Loucy (cell line): ENCODE measurements around the gene CACNA2D1.

ENCODE experiments used
- H2AFZ ChIP-seq: fragments of 200-600 bp; sonication (generic); 2 replicates; pipeline ENCODE4 v1.6.0; 2016; ENCODE audit warnings: antibody characterized with exemption, mild to moderate bottlenecking, low read length, moderate library complexity
- H3F3A ChIP-seq: fragments of 200-600 bp; 2 replicates; pipeline ENCODE4 v1.6.0; 2016; ENCODE audit warnings: antibody characterized with exemption, low read depth, mild to moderate bottlenecking
- H3K27me3 ChIP-seq: fragments of 200-600 bp; sonication (generic); 2 replicates; pipeline ENCODE4 v1.6.1; 2014; ENCODE audit warnings: low read length, mild to moderate bottlenecking; ENCODE audit not compliant: insufficient read depth, poor library complexity, severe bottlenecking
- H3K36me3 ChIP-seq: fragments of 200-600 bp; sonication (generic); 2 replicates; pipeline ENCODE4 v1.6.1; 2016; ENCODE audit warnings: low read length; ENCODE audit not compliant: insufficient read depth
- H3K4me1 ChIP-seq: fragments of 200-600 bp; sonication (generic); 2 replicates; pipeline ENCODE4 v1.5.1; 2014; ENCODE audit warnings: low read length, mild to moderate bottlenecking; ENCODE audit not compliant: insufficient read depth, poor library complexity, severe bottlenecking
- H3K4me2 ChIP-seq: fragments of 200-600 bp; sonication (generic); 2 replicates; pipeline ENCODE4 v1.6.0; 2014; ENCODE audit warnings: antibody characterized with exemption, low read length, low read depth, mild to moderate bottlenecking; ENCODE audit not compliant: poor library complexity, severe bottlenecking
- H3K4me3 ChIP-seq: fragments of 200-600 bp; sonication (generic); 2 replicates; pipeline ENCODE4 v1.5.1; 2014; ENCODE audit warnings: low read length, mild to moderate bottlenecking, mixed read lengths; ENCODE audit not compliant: poor library complexity, severe bottlenecking
- H3K79me2 ChIP-seq: fragments of 200-600 bp; sonication (generic); 2 replicates; pipeline ENCODE4 v1.6.1; 2014; ENCODE audit warnings: low read length; ENCODE audit not compliant: insufficient read depth
- H3K9ac ChIP-seq: fragments of 200-600 bp; sonication (generic); 2 replicates; pipeline ENCODE4 v1.6.0; 2014; ENCODE audit warnings: mild to moderate bottlenecking, low read depth, low read length, moderate library complexity; ENCODE audit not compliant: poor library complexity, severe bottlenecking
- H3K9me2 ChIP-seq: fragments of 200-600 bp; sonication (generic); replicated peaks from 2 replicates; pipeline ENCODE4 v1.6.1; 2016; ENCODE audit warnings: low read depth, low read length, mixed read lengths
- H3K9me3 ChIP-seq: fragments of 200-600 bp; sonication (generic); 2 replicates; pipeline ENCODE4 v1.6.1; 2014; ENCODE audit warnings: mild to moderate bottlenecking, antibody characterized with exemption, low read length, low read depth; ENCODE audit not compliant: insufficient read depth
- H4K20me1 ChIP-seq: fragments of 200-600 bp; sonication (generic); 2 replicates; pipeline ENCODE4 v1.6.0; 2014; ENCODE audit warnings: antibody characterized with exemption, low read length, mild to moderate bottlenecking; ENCODE audit not compliant: insufficient read depth, poor library complexity, severe bottlenecking
- EZH2phosphoT487 ChIP-seq: fragments of 200-600 bp; IDR thresholded peaks from 2 replicates; pipeline ENCODE4 v1.6.1; 2018; ENCODE audit warnings: antibody characterized with exemption, mild to moderate bottlenecking, moderate library complexity, borderline replicate concordance
- TF ChIP-seq, protein P1 (sequence below): fragments of 200-600 bp; sonication (generic); conservative IDR thresholded peaks from 2 replicates; pipeline ENCODE4 v1.5.1; 2014; ENCODE audit warnings: mild to moderate bottlenecking, antibody characterized with exemption, low read length

CACNA2D1 gene

DNA sequence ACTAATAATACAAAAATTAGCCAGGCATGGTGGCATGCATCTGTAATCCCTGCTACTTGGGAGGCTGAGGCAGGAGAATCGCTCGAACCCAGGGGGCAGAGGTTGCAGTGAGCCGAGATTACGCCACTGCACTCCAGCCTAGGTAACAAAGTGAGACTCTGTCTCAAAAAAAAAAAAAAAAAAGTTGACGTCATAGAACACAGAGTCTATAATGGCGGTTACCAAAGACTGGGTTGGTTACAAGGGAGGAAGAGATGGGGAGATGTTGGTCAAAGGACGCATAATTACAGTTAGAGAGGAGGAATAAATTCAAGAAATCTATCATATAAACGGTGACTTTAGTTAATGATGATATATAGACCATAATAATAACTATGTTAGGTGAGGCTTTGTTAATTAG, 364.1 kb downstream of the CACNA2D1 start:
- TF ChIP-seq, protein P1, sequence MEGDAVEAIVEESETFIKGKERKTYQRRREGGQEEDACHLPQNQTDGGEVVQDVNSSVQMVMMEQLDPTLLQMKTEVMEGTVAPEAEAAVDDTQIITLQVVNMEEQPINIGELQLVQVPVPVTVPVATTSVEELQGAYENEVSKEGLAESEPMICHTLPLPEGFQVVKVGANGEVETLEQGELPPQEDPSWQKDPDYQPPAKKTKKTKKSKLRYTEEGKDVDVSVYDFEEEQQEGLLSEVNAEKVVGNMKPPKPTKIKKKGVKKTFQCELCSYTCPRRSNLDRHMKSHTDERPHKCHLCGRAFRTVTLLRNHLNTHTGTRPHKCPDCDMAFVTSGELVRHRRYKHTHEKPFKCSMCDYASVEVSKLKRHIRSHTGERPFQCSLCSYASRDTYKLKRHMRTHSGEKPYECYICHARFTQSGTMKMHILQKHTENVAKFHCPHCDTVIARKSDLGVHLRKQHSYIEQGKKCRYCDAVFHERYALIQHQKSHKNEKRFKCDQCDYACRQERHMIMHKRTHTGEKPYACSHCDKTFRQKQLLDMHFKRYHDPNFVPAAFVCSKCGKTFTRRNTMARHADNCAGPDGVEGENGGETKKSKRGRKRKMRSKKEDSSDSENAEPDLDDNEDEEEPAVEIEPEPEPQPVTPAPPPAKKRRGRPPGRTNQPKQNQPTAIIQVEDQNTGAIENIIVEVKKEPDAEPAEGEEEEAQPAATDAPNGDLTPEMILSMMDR: no peak
- no peak for TF ChIP-seq EZH2phosphoT487

DNA sequence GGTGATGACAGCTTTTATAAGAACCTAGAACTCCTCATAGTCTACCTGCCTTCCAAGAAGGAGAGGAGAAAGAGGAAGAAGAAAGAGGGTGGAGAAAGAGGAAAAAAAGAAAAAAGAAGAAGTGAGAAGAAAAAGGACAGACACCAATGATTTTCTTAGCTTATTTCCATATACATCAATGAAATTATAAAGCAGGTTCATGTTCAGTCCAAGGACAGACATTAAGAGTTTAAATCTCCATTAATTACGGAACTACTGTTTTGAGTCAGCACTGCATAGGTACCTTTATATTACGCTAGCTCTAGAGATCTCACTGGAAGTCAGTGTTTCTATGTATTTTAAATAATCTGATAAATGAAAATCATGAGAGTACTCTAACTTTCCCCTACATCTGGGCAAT, 364.8 kb downstream of the CACNA2D1 start:
- H3K79me2 ChIP-seq: no peaks in the 10 kb centered on the region
- no peaks in the 10 kb centered on the region for H3K4me1 ChIP-seq
- H3K9ac ChIP-seq: no peak overlapping the region
- no peaks in the 10 kb centered on the region for H3K9me2 ChIP-seq
- H3K4me3 ChIP-seq: no peak overlapping the region
- H3K27me3 ChIP-seq: no peaks in the 10 kb centered on the region
- TF ChIP-seq EZH2phosphoT487: no peak
- TF ChIP-seq, protein P1: no peak
- H3K4me2 ChIP-seq: no peak overlapping the region
- no peaks in the 10 kb centered on the region for H3K36me3 ChIP-seq
- no peaks in the 10 kb centered on the region for H4K20me1 ChIP-seq
- no peak overlapping the region for H2AFZ ChIP-seq
- no peaks in the 10 kb centered on the region for H3K9me3 ChIP-seq
- no peaks in the 10 kb centered on the region for H3F3A ChIP-seq

More for the DNA sequence above, 364.1 kb downstream of the CACNA2D1 start:
- Histone ChIP-seq H3K4me2 (no peak overlapping the region), H3K9me3 (no peaks in the 10 kb centered on the region), H3K79me2 (no peaks in the 10 kb centered on the region), H3K27me3 (no peaks in the 10 kb centered on the region), H3K4me3 (no peak overlapping the region), H4K20me1 (no peaks in the 10 kb centered on the region), H3K36me3 (no peaks in the 10 kb centered on the region), H3F3A (no peaks in the 10 kb centered on the region), H3K9me2 (no peaks in the 10 kb centered on the region), H3K4me1 (no peaks in the 10 kb centered on the region), H2AFZ (no peak overlapping the region), H3K9ac (no peak overlapping the region)

DNA sequence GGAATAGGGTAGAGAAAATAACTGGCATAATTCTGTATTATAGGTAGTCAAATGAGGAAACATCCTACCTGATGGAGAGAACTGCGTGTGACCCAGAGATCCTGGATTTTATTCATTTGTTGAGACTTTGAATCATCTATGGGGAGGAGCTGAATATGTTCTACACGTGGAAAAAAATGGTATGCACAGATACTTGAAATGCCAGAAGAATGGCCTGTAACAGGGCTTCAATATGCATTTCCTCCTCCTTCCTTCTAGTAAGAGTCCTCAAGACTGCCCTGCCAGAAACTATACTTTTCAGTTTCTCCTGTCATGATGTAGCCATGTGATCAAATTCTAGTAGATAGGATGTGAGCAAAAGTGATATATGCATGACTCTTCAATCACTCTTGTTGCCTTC, 372.1 kb downstream of the CACNA2D1 start:
- TF ChIP-seq EZH2phosphoT487: no peak
- TF ChIP-seq, protein P1: no peak

More for the DNA sequence above, 372.1 kb downstream of the CACNA2D1 start:
- no peak overlapping the region for H2AFZ ChIP-seq
- no peaks in the 10 kb centered on the region for H3K9me2 ChIP-seq
- no peaks in the 10 kb centered on the region for H3K4me1 ChIP-seq
- no peak overlapping the region for H3K4me2 ChIP-seq
- no peak overlapping the region for H3K9ac ChIP-seq
- H3K36me3 ChIP-seq: no peaks in the 10 kb centered on the region
- H3K9me3 ChIP-seq: no peaks in the 10 kb centered on the region
- H4K20me1 ChIP-seq: no peaks in the 10 kb centered on the region
- no peaks in the 10 kb centered on the region for H3K79me2 ChIP-seq
- no peaks in the 10 kb centered on the region for H3F3A ChIP-seq
- H3K27me3 ChIP-seq: no peaks in the 10 kb centered on the region
- no peak overlapping the region for H3K4me3 ChIP-seq
